Mucosa of descending colon (tissue), 3 donors: ENCODE results near the gene SFXN2. TPM values are rescaled to one million over a fixed set of nuclear protein-coding genes. Genes with fewer than 3 reads are reported as not detected.

Experiments used
- ATAC-seq: fragments of 200-7000 bp; cut with Tn5 transposase; one replicate; pipeline ENCODE4 v1.9.1; 2020; ENCODE audit warnings: mild to moderate bottlenecking, moderate library complexity
- DNase-seq, 3 donors: peaks; one replicate each; pipeline ENCODE4 v3.0.0-alpha.2; 2020
- H3K36me3 ChIP-seq: fragments of 200-600 bp; one replicate; pipeline ENCODE4 v1.8.0; 2021; ENCODE audit warnings: low read depth, mild to moderate bottlenecking
- H3K4me1 ChIP-seq: fragments of 200-600 bp; one replicate; pipeline ENCODE4 v1.8.0; 2021; ENCODE audit warnings: low read depth, mild to moderate bottlenecking
- H3K4me3 ChIP-seq: fragments of 200-600 bp; one replicate; pipeline ENCODE4 v1.8.0; 2021; ENCODE audit warnings: mild to moderate bottlenecking
- H3K9me3 ChIP-seq: fragments of 200-600 bp; one replicate; pipeline ENCODE4 v1.8.0; 2021; ENCODE audit warnings: mild to moderate bottlenecking
- CTCF ChIP-seq: fragments of 200-600 bp; IDR thresholded peaks from one replicate; pipeline ENCODE4 v1.8.0; 2022; ENCODE audit warnings: antibody characterized with exemption, mild to moderate bottlenecking
- intact Hi-C, 2 donors: fragments of 100-400 bp; cut with DNase I in 1 of 2; cut with micrococcal nuclease in 1 of 2; formaldehyde crosslinking; loops; one replicate each; pipeline versions ENCODE4 v1.11.0 to v1.11.1; 2022; cut with DNase I, micrococcal nuclease
- total RNA-seq, 3 donors: library from RNA; stranded (reverse); fragmentation: NEBNext Ultra II Directional in 2 of 3; extraction: Animal tissue kit (Norgen Biotek cat#: 25700) in 2 of 3; gene quantifications; one replicate each; pipeline versions ENCODE4 v1.2.1 to v1.2.4, GENCODE V29; 2021 to 2023
- donor health status: DM: no; HTN: no; CAD: no; lungs with moderate emphysema.
- donor health status: DM: no; HTN: no; CAD: no.
- donor health status: DM: no; HTN: yes; CAD: no.

SFXN2 gene
- total RNA-seq, 3 donors from 2014 or later: 6.9 to 19.1 (median 14.2) TPM

- DNase-seq (peak in 2 of 3 donors; percentile 19 to 32), ATAC-seq (peak; percentile 38)
- intact Hi-C loops: loop anchor here in 1 of 2 donors (10.0 kb wide), 1 partner anchor 70 kb away; no protein-coding TSS in a partner anchor
- H3K4me3 ChIP-seq: peak overlapping the region; percentile 89
- H3K4me1 ChIP-seq: no peaks in the 10 kb centered on the region
- no peaks in the 10 kb centered on the region for H3K9me3 ChIP-seq
- no peaks in the 10 kb centered on the region for H3K36me3 ChIP-seq
- TF ChIP-seq CTCF: no peak
Measured at GRCh38 chr10:102744374-102745051, 30.1 kb downstream of the SFXN2 start.

GRCh38 chr10:102745157-102745556, 30.7 kb downstream of the SFXN2 start:
- no peak overlapping the region for H3K4me3 ChIP-seq
- no peaks in the 10 kb centered on the region for H3K36me3 ChIP-seq
- intact Hi-C loops: loop anchor here in 1 of 2 donors (10.0 kb wide), 1 partner anchor 70 kb away; no protein-coding TSS in a partner anchor
- H3K9me3 ChIP-seq: no peaks in the 10 kb centered on the region
- no peaks in the 10 kb centered on the region for H3K4me1 ChIP-seq
- DNase-seq (no peak), ATAC-seq (no peak)
- TF ChIP-seq CTCF: no peak

- DNase-seq: no peak
- Histone ChIP-seq H3K4me3 (no peak overlapping the region), H3K9me3 (no peaks in the 10 kb centered on the region), H3K36me3 (no peaks in the 10 kb centered on the region), H3K4me1 (peaks cover 2% of the 10 kb centered on the region)
- peak; percentile 41 for ATAC-seq
- TF ChIP-seq CTCF: no peak
- intact Hi-C loops: no loop called here
Measured at GRCh38 chr10:102752266-102752930, 38.0 kb downstream of the SFXN2 start.

- TF ChIP-seq CTCF: no peak
- intact Hi-C loops: no loop called here
- DNase-seq: peak in 1 of 3 donors; percentile 36
- Histone ChIP-seq H3K4me1 (peaks cover 2% of the 10 kb centered on the region), H3K9me3 (no peaks in the 10 kb centered on the region), H3K4me3 (no peak overlapping the region), H3K36me3 (no peaks in the 10 kb centered on the region)
- ATAC-seq: peak; percentile 80
Measured at GRCh38 chr10:102752934-102753664, 38.7 kb downstream of the SFXN2 start.

GRCh38 chr10:102753718-102754117, 39.3 kb downstream of the SFXN2 start:
- TF ChIP-seq CTCF: no peak
- ATAC-seq (no peak), DNase-seq (no peak)
- H3K4me3 ChIP-seq: no peak overlapping the region
- intact Hi-C loops: no loop called here
- no peaks in the 10 kb centered on the region for H3K9me3 ChIP-seq
- no peaks in the 10 kb centered on the region for H3K36me3 ChIP-seq
- peaks cover 2% of the 10 kb centered on the region for H3K4me1 ChIP-seq
